GM21367 (cell line): ENCODE measurements around the gene HNRNPM.

ENCODE experiments used
- ATAC-seq: cut with Tn5 transposase; IDR thresholded peaks from one replicate; pipeline ENCODE4 v1.9.1; 2021; ENCODE audit not compliant: unreplicated experiment

HNRNPM gene

GRCh38 chr19:8484331-8484894 lies 39.6 kb downstream of the HNRNPM start:
- ATAC-seq = no peak

GRCh38 chr19:8485561-8486371 lies 41.0 kb downstream of the HNRNPM start:
- no peak for ATAC-seq

- ATAC-seq = no peak
These were observed 41.9 kb downstream of the HNRNPM start for GRCh38 chr19:8486661-8487136.

- no peak for ATAC-seq
These were observed 42.5 kb downstream of the HNRNPM start for GRCh38 chr19:8487137-8487851.

- ATAC-seq = no peak
These were observed 43.6 kb downstream of the HNRNPM start for GRCh38 chr19:8488365-8488764.

GRCh38 chr19:8489561-8490394 lies 45.0 kb downstream of the HNRNPM start:
- no peak for ATAC-seq

GRCh38 chr19:8490395-8490760 lies 45.6 kb downstream of the HNRNPM start:
- no peak for ATAC-seq

GRCh38 chr19:8490873-8491272 lies 46.1 kb downstream of the HNRNPM start:
- ATAC-seq = no peak

GRCh38 chr19:8491574-8491973 lies 46.8 kb downstream of the HNRNPM start:
- ATAC-seq = no peak

- ATAC-seq = no peak
These were observed 49.4 kb downstream of the HNRNPM start for GRCh38 chr19:8494158-8494557.

- ATAC-seq = no peak
These were observed 53.5 kb downstream of the HNRNPM start for GRCh38 chr19:8498295-8498694.

- ATAC-seq = no peak
These were observed 54.5 kb downstream of the HNRNPM start for GRCh38 chr19:8499048-8499833.

- ATAC-seq = no peak
These were observed 55.4 kb downstream of the HNRNPM start for GRCh38 chr19:8500158-8500557.

GRCh38 chr19:8501516-8501915 lies 56.7 kb downstream of the HNRNPM start:
- no peak for ATAC-seq

- ATAC-seq = no peak
These were observed 57.2 kb downstream of the HNRNPM start for GRCh38 chr19:8501981-8502380.

- ATAC-seq = no peak
These were observed 58.7 kb downstream of the HNRNPM start for GRCh38 chr19:8503510-8503909.

- ATAC-seq = no peak
These were observed 59.4 kb downstream of the HNRNPM start for GRCh38 chr19:8504171-8504570.

GRCh38 chr19:8504919-8505318 lies 60.1 kb downstream of the HNRNPM start:
- no peak for ATAC-seq

GRCh38 chr19:8505680-8506401 lies 61.1 kb downstream of the HNRNPM start:
- no peak for ATAC-seq
